ENCODE measurements around the gene LMNTD2.
A peak's percentile ranks its signal among the peaks of the same experiment; 100 is the strongest.

The LMNTD2 gene

DNA sequence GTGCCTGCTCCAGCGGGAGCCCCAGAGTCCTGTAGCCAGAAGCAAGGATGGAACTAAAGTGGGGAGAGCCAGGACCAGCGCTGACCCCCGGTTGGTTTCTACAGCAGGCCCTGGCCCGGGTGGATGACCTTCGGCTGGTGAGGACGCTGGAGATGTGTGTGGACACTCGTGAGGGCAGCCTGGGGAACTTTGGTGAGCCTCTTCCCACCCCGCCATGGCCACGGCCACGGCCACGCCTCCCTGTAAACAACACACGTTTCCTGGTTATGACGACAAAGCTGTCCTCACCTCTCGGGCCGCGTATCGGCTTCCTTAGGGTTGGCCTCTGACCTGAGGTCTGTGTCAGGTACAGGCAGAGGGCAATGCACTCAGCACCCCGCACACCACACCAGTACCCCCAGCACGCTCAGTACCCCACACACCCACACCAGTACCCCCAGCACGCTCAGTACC, 19.1 kb downstream of the LMNTD2 start:
- TF ChIP-seq CTCF (IDR thresholded peaks at IDR 0.05; ENCODE audit: insufficient read depth, low read depth, low read length, missing control alignments) = no peak
- no peak overlapping the region for H3K4me3 ChIP-seq (ENCODE audit: low read depth, low read length)
- no peak for DNase-seq (ENCODE audit: low read depth)

- no peak for DNase-seq (ENCODE audit: low read depth)
- no peak overlapping the region for H3K4me3 ChIP-seq (ENCODE audit: low read depth, low read length)
- no peak for TF ChIP-seq CTCF (IDR thresholded peaks at IDR 0.05; ENCODE audit: insufficient read depth, low read depth, low read length, missing control alignments)
Observed at GRCh38 chr11:540583-541432, 19.7 kb downstream of the LMNTD2 start.

GRCh38 chr11:539971-540481, 20.5 kb downstream of the LMNTD2 start:
- DNase-seq (ENCODE audit: low read depth) = no peak
- H3K4me3 ChIP-seq (ENCODE audit: low read depth, low read length) = no peak overlapping the region
- no peak for TF ChIP-seq CTCF (IDR thresholded peaks at IDR 0.05; ENCODE audit: insufficient read depth, low read depth, low read length, missing control alignments)

DNA sequence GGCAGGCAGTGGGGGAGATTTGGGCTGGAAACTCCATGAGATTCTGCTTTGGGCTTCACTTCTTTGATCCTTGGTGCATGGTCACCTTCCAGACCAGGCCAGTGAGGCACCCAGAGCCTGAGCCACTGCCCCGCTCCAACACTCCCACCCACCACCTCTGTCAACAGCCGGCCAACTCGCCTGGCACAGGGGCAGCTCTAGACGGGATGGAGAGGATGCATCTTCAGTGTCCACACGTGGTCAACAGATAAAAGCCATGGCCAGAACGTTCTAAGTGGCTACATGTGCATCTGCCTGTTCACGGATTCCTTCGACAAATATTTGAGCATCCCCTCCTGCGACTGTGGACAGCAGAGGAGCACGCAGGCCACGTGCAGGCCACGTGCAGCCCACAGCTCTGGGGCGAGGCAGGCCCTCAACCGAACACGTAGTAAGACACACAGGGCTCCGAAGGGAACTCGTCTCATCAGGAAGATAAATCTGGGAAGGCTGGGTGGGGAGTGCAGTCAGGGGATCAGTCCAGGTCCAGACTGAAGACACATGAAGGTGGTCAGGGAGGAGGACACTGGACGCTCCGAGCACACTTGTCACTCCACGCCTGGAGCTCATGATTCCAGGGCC, 22.0 kb downstream of the LMNTD2 start:
- H3K4me3 ChIP-seq (ENCODE audit: low read depth, low read length) = no peak overlapping the region
- TF ChIP-seq CTCF (IDR thresholded peaks at IDR 0.05; ENCODE audit: insufficient read depth, low read depth, low read length, missing control alignments) = no peak
- DNase-seq (ENCODE audit: low read depth) = no peak

DNA sequence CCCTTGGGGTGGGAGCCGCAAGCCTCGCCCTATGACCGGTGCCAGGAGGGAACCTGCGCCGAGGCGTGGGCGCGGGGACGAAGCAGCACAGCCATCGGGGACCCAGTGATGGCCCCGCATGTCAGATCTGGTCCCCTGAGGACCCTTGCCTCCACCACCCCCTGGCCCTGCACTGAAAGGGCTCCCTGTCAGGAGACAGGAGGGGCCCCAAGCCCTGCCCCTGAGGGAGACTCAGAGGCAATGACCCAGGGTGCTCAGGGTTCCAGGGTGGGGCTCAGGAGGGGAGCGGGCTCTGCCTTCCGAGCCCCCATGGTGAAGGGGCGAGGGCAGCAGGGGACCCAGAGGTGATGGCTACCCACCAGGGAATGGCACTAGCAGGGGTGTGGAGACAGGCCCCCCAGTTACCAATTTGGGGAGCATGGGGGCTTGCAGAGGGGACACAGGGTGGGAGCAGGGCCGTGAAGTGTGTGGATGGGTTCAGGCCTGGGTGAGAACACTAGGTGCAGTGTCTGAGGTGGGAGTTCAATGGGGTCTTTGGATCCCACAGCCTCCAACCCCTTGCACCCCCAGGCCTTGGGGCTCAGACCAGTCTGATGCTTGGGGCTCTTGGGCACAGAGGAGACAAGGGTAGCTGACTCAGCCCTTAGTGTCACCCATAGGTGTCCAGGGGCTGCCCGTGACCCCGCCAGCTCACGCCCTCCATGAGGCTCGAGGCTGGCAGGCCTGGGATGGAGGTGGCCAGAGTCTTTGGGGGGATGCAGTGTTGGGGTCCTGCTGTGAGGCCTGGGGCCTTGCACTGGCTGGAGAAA, 22.7 kb downstream of the LMNTD2 start:
- no peak for TF ChIP-seq CTCF (IDR thresholded peaks at IDR 0.05; ENCODE audit: insufficient read depth, low read depth, low read length, missing control alignments)
- no peak for DNase-seq (ENCODE audit: low read depth)
- peak overlapping the region; percentile 70 for H3K4me3 ChIP-seq (ENCODE audit: low read depth, low read length)

DNA sequence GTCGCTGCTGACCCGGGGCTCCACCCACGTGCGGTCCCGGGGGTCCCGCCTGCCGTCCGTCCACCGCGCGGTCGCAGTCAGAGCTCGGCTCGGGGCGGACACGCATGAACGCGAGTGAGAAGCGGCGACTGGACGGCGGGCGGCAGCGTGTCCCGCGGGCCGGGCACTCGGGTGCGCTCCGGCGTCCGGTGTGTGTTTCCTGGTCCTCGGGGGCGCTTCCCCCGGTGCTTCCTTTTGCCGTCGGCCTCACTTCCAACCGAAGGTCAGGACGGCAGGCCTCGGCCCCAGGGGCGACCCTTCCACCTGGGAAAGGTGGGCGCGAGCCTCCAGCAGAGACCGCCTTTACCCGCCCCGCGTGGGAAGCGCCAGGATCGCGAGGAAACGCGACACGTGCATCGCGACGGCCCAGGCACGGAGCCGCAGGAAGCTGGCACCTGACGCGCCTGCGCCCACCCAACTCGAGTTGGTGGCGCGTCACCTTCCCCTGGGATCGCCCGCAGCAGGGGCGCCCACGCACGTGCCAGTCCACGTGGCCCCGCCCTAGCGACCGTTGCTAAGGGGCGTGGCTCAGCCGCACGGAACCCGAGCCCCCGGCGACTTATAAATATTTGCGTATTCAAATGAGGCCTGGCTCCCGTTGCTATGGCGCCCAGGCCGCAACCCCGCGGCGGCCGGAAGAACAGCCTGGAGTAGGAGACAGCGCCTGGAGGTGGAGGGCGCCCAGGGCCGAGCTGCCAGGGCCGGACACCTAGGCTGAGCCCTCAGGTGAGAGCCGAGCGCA, 23.5 kb downstream of the LMNTD2 start, which contains the start of gene LRRC56:
Gene LRRC56 (plus strand): TSS at position 687 of the 781 bp plus-strand sequence. CDS start 3,158 bp downstream, outside the sequence.
- peak within 1 kb of the TSS; percentile 70 for H3K4me3 ChIP-seq (ENCODE audit: low read depth, low read length)
- peak; percentile 97 for DNase-seq (ENCODE audit: low read depth)
- TF ChIP-seq CTCF (IDR thresholded peaks at IDR 0.05; ENCODE audit: insufficient read depth, low read depth, low read length, missing control alignments) = no peak
